ENCODE results near the gene SCEL. TPM values are rescaled to one million over a fixed set of nuclear protein-coding genes. Genes with fewer than 3 reads are reported as not detected.

The SCEL gene
- total RNA-seq, 6 donors from 2014 or later: 32.5 to 175 (median 82.5) TPM

- H3K27ac ChIP-seq: no peak overlapping the region
- no peak for DNase-seq
- no peaks in the 10 kb centered on the region for H3K9me3 ChIP-seq
- H3K4me3 ChIP-seq: no peak overlapping the region
- TF ChIP-seq POLR2A (IDR thresholded peaks at IDR 0.05) (no peak), POLR2AphosphoS5 (IDR thresholded peaks at IDR 0.05) (no peak), EP300 (IDR thresholded peaks at IDR 0.05) (no peak), CTCF (IDR thresholded peaks at IDR 0.05) (no peak)
- no peaks in the 10 kb centered on the region for H3K27me3 ChIP-seq
- H3K4me1 ChIP-seq: peaks cover 0 to 13% (median 0%) of the 10 kb centered on the region in 4 donors
- no peaks in the 10 kb centered on the region for H3K36me3 ChIP-seq
- ATAC-seq (ENCODE audit: low FRiP score in 2 of 2): no peak
- WGBS, 2 donors: 40 to 41% methylated on average over 2 of the region's 2 CpGs
Observed at GRCh38 chr13:77692746-77693448, 157.4 kb downstream of the SCEL start.

GRCh38 chr13:77693449-77693940, 158.0 kb downstream of the SCEL start:
- no peak for DNase-seq
- peaks cover 0 to 13% (median 0%) of the 10 kb centered on the region in 4 donors for H3K4me1 ChIP-seq
- H3K9me3 ChIP-seq: no peaks in the 10 kb centered on the region
- ATAC-seq (ENCODE audit: low FRiP score in 2 of 2): no peak
- H3K27ac ChIP-seq: no peak overlapping the region
- no peak for TF ChIP-seq POLR2AphosphoS5 (IDR thresholded peaks at IDR 0.05)
- no peak for TF ChIP-seq EP300 (IDR thresholded peaks at IDR 0.05)
- TF ChIP-seq CTCF (IDR thresholded peaks at IDR 0.05): no peak
- TF ChIP-seq POLR2A (IDR thresholded peaks at IDR 0.05): no peak
- H3K4me3 ChIP-seq: no peak overlapping the region
- no peaks in the 10 kb centered on the region for H3K36me3 ChIP-seq
- WGBS, 2 donors: 60 to 71% methylated on average over 2 of the region's 2 CpGs
- H3K27me3 ChIP-seq: no peaks in the 10 kb centered on the region

Small RNA genes within 50 kb of the gene (small RNA-seq; reads per million reads assigned to genes)
- gene RNY3P7: 0 reads per million in 4 donors
- gene SPTLC1P5: 0 reads per million in 4 donors

Other genes with a start within 250 kb of the SCEL start
- 100 to 1,000 TPM in 3 of 6 donors, 10 to 100 TPM in 3; 83.3 to 288 (median 127) TPM for gene MYCBP2, start 208.6 kb upstream of the SCEL start, total RNA-seq
- gene SLAIN1, start 162.0 kb downstream of the SCEL start, total RNA-seq: 10 to 100 TPM; 10.6 to 35.6 (median 21.4) TPM